ENCODE measurements around the gene ITIH6.

DNA sequence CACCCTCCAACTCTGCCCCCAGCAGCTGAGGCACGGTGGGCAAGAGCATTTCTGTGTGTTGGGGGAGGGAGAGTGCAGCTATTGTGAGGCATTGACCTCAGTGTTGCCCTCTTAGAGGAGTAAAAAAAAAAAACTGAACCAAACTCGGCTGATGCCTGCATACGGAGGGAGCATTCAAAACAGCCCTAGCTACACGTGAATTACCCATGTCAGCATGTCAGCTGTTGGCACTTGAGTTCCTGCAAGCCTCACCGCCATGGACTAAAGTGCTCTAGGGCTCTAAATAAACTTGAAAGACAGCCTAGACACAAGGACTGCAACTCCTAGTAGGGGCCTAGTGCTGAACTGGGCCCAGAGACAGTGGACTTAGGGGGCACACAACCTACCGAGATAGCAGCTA, 22.0 kb downstream of the ITIH6 start:
- TF ChIP-seq EZH2 (IDR thresholded peaks at IDR 0.05; ENCODE audit: insufficient read depth, poor library complexity, severe bottlenecking) (no peak), EZH2phosphoT487 (IDR thresholded peaks at IDR 0.05; ENCODE audit: insufficient read depth, low read depth) (no peak)
